GM18909 (cell line): ENCODE measurements around the gene SPCS2.
A peak's percentile ranks its signal among the peaks of the same experiment; 100 is the strongest.

ENCODE experiments used
- ATAC-seq: cut with Tn5 transposase; IDR thresholded peaks from one replicate; pipeline ENCODE4 v1.9.1; 2021; ENCODE audit warnings: mild to moderate bottlenecking; ENCODE audit not compliant: unreplicated experiment, poor library complexity

SPCS2 gene

DNA sequence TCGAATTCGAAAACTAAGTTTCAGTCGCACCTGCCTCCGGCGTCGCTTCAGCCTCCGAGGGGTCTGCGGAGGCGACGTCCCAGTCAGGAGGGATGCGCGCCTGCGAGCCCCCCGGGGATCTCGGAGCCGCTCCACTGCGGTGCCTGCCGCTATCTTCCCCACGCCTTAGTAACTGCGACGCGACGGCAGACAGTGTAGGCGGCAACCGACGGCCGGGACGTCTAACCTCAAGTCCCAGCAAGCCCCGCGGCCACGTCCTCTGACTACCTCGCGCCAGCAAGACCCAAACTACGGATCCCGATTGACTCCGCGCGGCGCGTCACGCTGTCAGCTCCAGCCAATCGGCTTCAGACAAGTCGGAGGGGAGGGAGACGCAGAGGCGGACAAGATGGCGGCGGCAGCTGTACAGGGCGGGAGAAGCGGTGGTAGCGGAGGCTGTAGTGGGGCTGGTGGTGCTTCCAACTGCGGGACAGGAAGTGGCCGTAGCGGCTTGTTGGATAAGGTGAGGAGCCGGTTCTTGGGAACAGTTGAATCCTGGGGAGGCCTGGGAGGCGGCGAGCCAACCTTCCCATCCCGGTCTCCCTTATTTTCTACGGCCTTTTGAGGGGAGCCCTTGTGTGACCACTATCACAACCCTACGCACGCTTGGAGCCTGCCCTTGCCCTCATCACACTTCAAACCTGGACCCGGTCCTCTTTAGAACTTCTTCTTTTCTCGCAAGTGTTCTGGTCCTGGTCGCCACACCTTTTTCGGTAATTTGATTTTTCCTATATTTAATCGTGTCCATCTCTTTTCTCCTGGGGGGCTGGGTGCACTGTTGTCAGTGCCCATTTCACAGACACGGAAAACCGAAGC, at the start of gene SPCS2, which contains the start of gene XRRA1:
Gene SPCS2 (plus strand): TSS at position 369 of the 855 bp plus-strand sequence. CDS start 20 bp downstream, at position 389.
Gene XRRA1 (minus strand): TSS at position 194 of the 855 bp plus-strand sequence. CDS start 8,213 bp downstream, outside the sequence.
- ATAC-seq: peak; percentile 95

DNA sequence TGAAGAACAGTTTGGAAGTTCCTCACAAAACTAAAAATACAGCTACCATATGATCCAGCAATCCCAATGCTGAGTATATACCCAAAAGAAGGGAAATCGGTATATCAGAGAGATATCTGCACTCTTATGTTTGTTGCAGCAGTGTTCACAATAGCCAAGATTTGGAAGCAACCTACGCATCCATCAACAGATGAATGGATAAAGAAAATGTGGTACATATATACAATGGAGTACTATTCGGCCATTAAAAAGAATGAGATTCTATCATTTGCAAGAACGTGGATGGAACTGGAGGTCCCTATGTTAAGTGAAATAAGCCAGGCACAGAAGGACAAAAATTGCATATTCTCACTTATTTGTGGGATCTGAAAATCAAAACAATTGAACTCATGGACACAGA, 46.7 kb upstream of the SPCS2 start:
- ATAC-seq: no peak

DNA sequence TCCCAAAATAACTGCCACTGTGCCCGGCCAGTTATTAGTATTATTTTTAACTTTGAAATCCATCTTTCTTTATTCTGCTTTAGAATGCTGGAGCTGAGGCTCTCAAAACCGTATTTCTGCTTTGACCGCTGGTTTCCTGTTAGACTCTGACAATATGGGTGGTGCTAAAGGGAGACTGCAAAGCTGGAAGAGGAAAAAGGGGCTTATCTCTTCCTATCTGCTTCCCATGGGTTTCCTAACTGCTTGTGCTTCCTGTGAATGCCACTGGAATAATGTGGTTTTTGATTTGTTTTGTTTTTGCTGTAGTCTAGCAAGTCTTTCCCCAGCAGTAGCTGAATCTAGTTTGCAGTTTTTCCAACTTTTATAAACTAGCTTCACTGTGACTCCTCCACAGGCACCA, 43.7 kb upstream of the SPCS2 start:
- ATAC-seq: no peak

DNA sequence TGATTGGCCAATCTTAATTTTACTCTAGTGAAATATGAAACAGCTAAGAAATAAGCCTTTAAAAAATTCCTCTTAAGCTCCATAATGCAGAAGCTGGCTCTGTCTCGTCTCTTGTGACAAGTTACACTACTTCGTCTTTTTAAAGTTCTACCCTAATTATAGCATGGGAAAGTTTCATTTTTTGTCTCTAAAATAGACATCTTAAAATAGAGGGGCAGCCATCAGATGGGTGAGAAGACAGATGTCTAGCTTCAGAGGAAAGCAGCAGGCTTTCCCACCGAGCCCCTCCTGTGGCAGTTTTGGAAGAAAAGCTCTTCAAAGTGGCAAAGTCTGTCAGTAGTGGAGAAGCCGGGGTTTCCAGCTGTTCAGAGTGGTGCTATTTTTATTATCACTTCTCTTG, 39.7 kb upstream of the SPCS2 start:
- no peak for ATAC-seq

DNA sequence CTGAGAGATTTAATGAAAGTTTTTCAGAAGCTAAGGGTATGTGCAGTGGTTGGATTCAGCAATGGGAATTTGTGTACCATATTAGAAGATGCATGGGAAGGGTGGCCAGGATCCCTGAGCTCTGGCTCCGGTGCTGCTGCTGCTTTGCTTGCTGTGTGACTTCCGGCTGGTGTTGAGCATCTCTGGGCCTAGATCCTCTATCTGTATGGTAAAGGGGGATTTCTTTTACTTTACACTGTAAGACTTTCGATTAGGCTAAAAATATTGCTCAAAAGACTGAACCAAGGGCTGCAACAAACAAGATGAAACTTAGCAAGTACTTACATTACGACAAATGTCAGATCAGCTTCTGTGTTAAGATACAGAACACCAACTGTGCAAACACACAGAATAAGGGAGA, 39.3 kb upstream of the SPCS2 start:
- no peak for ATAC-seq

DNA sequence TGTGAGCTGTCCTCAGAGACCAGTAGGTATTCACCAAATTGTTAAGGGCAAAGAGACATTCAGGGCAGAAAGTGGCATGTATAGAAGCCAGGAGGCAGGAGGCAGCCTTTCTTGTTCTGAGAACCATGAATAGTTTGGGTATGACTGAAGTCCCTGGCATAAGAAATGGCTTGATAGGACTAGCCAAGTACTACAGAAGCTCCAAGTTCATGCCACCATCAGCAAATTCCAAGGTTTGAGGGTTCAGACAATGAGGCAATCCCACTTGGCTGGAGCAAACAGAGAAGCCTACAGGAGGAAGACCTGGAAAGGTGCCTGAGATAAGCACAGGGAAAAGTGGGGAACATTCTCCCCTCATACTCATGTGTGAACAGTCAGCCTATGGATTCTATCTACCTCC, 25.9 kb upstream of the SPCS2 start:
- no peak for ATAC-seq

DNA sequence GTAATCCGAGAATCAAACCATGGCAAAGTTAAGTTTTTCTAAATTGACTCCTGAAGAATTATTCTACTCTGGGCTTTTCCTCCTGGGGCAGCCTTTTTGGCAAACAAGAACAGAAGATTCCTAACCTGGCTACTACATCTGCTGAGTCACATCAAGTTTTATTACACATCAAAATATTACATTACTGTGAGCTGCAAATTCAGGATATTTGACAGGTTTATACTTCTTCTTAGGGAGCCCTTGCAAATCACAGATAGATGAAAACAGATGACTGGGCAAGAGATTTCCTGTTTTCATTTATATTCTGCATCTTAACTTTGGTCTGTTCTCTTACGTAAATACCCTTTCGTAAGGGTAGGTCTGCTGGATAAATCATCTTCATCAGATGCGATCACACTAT, 23.8 kb upstream of the SPCS2 start:
- no peak for ATAC-seq

DNA sequence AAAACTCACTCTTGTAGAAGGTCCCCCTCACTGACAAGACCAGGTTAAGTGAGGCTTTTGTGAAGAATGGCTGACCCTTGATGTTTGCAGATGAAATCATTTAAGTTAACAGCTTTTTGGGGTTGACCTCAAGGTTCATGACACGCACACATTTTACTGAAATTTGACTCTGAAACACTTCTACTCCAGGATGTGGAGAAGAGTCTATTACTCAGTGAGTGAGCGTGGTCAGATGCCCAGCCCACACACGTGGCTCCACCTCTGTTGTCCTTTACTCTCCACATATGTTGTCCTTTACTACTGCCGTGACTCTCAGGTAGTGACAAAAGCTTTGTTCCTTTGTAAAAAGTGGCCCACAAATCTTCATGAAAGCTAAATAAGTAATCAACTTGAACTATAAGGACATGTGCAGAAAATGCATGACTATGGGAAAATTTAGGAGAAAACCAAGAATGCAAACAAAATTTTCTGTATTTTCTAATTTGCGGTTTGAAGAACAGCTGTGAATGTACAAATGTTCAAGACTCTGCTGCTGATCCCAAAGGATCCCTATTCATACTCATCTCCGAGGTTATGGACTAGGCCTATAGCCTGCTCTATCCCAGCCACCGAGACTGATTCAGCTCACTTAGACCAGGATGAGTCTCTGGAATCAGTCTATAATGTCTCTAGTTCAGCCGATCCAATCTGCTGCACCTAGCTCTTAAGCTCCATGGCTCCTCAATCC, 22.6 kb upstream of the SPCS2 start:
- ATAC-seq: no peak

DNA sequence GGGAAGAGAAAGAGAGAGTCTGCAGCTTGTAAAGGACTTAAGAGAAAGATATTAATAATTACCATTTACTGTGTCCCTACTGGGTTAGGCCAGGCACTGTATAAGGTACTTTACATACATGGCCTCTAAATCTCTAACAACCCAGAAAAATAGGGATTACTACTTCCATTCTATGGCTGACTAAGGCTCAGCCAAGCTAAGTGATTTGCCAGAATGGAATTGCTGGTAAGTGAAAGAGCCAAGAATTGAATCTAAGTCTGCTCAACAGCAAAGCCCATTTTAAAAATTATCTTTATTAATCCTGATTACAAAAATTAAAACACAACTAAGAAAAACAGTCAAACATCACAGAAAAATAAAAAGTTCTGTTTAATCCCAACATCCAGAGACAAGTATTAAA, 21.6 kb upstream of the SPCS2 start:
- ATAC-seq: no peak

DNA sequence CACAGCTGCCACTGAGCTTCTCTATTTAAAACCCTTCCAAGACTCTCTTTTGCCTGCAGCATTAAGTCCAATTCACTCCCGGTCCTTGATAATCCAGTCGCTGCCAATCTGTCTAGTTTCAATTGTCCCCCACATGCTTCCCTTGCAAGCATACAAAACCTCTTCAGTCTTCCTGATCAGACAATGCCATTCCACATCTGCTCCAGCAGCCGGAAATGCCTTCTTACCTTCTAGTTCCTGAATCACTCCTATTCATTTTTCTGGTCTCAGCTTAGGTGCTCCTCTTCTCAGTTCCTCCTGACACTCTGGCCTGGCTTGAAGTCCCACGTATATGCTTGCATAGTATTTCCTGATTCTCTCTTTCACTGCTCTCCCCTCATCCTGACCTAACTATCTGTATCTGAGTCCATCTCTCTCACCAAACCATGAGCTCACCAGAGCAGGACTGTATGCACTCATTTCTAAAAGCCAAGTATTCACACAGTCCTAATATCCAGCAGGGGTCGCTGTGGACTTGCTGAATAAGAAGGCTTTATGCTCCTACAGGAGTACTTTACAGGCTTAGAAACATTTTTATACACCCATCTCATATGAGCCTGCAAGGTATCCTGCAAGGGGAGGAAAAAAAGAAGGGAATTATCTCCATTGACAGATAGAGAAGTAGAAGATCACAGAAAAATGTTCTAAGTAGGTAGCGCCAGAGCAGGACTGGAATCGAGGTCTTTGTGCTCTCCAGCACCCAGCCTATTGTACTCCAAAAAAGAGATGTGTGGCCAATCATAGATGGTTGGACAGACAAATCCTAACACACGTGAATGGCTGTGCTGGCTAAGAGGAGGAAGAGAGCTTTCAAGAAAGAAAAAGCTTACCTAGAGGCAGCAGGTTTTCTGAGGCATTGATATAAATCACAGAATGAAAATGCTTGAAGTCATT, 19.4 kb upstream of the SPCS2 start:
- peak; percentile 71 for ATAC-seq

DNA sequence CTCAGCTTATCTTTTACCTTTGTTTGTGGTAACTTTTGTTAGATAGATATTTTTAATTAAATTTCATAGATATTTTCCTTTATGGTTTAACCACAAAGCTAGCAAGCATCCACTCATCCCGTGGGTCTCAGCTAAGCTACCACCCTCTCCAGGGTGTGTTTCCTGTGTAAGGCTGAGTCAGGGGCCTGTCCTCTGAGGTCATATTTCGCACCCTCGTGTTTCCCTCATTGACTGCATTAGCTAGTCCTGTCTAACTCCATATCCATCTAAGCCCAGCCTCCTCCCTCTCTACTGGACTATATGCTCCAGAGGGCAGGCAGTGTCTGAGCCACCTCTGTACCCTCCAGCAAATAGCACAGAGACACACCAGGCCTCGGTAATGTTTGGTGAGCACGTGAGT, 16.9 kb upstream of the SPCS2 start:
- no peak for ATAC-seq

DNA sequence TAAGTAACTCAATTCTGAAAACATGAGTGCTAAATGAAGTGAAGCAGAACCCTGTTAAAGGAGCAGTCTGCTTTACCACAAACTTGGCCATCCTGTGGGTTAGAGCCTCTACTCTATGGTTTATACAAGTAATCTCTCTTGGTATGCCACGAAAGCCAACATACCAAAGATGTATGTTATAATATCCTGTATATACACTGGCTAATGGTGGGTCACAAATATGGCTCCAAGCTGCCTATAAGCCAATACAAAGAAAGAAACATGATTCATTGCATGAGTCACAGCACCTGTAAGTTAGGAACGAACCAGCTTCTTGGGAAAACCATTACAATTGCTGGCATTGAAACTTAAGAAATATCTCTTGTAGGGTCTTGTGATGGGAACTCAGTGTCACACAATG, 16.3 kb upstream of the SPCS2 start:
- ATAC-seq: no peak

DNA sequence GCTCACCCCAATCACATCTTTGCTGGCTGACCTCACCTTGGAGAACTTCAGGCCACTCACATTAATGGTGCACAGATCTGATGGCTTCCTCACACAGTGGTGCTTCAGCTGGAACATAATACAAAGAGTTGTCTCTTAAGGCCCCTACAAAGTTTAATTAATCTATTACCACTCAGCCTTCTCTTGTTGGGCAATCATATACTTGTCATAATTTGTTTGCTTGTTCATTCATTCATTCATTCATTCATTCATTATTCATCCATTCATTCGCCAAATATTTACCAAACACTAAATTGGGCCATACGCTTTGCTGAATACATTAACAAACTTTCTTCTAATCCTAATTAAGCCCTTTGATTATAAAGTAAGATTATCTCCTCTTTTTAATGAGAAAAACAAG, 15.3 kb upstream of the SPCS2 start:
- ATAC-seq: no peak

DNA sequence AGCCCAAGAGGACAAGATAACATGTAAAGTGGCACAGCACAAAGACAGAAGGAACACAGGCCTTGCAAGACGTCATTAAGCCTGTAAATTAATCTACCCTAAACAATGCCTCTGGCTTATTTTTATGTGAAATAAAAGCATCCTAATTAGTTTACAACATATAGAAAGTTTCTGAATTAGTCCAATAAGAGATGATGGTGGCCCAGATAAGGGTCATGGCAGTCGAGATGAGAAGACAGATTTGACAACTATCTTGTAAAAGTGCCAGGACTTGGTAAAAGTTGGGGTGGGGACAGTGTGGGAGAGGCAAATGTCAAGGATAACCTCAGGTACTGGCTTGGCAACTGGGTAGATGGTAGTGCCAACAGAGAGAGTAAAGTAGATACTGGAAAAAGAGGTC, 13.8 kb upstream of the SPCS2 start:
- no peak for ATAC-seq

DNA sequence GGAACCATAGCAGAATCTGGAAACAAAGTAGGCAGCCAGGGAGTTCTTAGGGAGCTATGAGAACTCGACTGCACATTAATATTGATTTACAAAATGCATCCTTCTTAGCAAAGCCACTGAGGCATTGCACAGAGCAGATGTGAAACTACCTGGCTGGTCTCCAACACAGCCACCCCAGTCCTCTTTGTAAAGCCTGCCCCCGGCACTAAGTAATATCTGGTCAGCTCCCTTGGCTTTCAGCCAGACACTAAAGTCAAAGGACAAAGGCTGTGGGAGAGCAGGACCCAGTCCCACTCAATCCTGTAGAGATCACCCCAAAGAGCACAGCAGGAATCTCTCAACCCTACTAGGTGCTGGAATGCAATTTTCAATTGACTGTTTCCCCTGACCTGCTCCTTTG, 13.0 kb upstream of the SPCS2 start:
- ATAC-seq: no peak

DNA sequence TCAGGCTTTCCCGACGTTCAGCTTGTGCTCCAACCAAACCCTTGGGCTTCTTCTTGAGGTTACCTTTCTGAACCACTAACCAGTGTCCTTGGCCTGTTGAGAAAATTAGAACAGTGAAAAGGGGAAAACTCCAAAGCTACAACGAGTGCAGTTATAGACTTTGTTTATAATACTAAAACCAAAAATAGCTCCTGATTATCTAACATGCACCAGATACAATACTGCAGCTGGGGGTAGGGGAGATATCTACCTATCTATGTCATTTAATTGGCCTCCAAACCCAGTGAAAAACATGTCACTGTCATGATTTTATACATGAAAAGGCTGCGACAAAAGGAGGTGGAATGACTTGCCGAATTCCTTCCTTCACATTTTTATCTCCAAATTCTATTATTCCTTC, 12.1 kb upstream of the SPCS2 start:
- no peak for ATAC-seq

DNA sequence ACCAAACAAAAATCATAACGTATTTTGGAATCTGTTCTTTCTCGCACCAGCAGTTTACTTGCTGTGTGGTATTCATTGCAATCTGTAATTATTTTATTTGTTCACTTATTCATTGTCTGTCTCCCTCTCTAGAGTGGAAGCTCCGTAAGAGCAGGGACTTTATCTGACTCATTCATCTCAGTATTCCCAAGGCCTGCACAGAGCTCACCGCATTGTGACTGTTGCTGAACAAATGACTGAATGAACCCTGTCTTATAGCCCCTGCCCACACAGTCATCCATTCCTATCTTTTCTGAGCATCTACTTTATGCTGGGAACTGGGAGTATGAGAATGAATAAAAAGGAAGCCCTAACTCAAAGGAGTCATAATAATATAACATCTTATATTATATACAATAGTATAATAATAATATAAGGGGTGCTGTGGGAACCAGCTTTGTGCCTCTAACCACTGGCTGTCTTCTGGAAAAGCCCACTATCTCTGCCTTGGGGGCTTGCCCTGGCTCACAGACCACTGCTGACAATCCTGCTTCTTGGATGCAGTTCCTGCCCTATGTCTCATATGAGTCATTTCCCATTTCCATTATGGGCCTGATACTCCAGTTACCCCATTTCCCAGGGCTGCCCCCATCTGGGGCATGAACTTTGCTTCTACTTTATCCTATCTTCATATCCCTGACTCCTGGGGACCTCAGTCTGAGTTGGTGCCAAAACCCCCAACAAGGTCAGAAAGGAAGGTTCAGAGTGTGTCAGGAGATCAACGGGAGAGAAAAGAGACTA, 11.2 kb upstream of the SPCS2 start:
- no peak for ATAC-seq

DNA sequence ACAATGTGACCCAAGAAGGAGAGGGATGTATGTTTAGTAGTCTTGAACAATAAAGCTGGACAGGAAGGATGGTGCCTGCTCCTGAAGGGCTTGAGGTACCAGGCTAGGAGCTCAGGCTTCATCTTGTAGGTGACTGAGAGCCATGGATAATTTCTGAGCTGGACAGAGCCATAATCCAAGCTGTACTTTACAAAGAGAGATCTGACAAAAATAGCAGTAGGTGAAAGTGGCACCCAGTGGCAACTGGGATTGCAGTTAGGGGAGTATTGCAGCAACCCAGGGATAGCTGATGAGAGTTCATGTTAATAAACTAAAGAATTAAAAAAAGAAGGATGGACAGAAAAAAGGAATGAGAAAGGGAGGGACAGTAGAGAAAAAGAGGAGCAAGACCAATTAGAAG, 7.6 kb upstream of the SPCS2 start:
- ATAC-seq: no peak

DNA sequence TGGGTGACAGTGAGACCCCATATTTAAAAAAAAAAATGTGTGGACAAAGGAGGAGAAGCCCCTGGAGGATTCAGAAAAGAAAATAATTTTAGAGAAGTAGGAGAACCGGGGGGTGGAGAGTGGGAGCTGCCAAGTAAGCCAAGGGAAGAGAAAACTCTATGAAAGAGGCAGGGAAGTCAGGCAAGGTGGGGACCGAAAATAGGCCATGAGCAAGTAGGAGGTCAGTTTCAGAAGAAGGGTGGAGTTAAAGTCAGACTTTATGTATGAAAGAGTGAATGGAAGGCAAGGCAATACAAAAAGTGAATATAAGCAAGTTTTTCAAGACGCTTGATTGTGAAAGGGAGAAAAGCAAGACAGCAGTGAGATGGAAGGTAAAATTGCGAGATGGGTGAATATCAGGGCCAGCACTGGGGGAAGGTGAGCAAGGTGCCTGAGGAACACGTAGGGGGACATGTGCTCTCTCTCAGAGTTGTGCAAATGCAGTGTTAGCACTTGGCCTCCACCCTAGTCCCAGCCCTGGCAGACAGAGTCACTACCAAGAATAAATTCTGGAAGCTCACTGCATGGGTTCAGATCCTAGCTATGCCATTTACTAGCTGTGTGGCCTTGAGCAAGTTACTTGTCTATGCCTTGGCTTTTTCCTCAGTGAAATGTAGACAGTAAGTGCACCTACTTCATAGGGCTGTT, 6.8 kb upstream of the SPCS2 start:
- no peak for ATAC-seq
